ENCODE measurements around the gene NID2. TPM values are rescaled to one million over a fixed set of nuclear protein-coding genes. Genes with fewer than 3 reads are reported as not detected.

NID2 gene
- polyA plus RNA-seq, 1 donor from 2014 or later: 0.73 TPM

DNA sequence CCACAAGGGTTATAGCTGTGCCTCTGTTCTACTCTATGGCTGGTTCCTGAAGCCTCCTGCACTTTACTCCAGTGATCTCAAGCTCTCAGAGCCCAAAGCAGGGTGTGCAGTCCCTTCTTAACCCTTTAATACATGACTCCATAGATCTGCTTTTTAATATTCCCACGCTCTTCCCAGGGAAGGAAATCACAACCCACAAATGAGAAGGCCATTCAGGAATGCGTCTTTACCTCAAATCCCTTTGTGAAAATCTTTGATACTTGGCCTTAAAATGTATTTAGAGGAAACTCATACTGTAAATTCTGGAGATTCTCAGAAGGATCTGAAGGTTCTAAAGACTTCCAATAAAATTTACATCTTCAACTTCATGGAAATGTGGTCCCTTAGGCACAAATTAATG lies 17.0 kb downstream of the NID2 start:
- no peak overlapping the region for H3K4me3 Mint-ChIP-seq
- H3K9me3 Mint-ChIP-seq: no peaks in the 10 kb centered on the region
- peaks cover 6% of the 10 kb centered on the region for H3K27me3 Mint-ChIP-seq
- H3K4me1 Mint-ChIP-seq: no peaks in the 10 kb centered on the region
- H3K27ac Mint-ChIP-seq: no peak overlapping the region
- peaks cover 4% of the 10 kb centered on the region for H3K36me3 Mint-ChIP-seq

GRCh38 chr14:52051251-52051650 lies 17.6 kb downstream of the NID2 start:
- no peak overlapping the region for H3K4me3 Mint-ChIP-seq
- H3K36me3 Mint-ChIP-seq: peaks cover 4% of the 10 kb centered on the region
- no peak overlapping the region for H3K27ac Mint-ChIP-seq
- peaks cover 9% of the 10 kb centered on the region for H3K27me3 Mint-ChIP-seq
- no peaks in the 10 kb centered on the region for H3K4me1 Mint-ChIP-seq
- H3K9me3 Mint-ChIP-seq: no peaks in the 10 kb centered on the region

DNA sequence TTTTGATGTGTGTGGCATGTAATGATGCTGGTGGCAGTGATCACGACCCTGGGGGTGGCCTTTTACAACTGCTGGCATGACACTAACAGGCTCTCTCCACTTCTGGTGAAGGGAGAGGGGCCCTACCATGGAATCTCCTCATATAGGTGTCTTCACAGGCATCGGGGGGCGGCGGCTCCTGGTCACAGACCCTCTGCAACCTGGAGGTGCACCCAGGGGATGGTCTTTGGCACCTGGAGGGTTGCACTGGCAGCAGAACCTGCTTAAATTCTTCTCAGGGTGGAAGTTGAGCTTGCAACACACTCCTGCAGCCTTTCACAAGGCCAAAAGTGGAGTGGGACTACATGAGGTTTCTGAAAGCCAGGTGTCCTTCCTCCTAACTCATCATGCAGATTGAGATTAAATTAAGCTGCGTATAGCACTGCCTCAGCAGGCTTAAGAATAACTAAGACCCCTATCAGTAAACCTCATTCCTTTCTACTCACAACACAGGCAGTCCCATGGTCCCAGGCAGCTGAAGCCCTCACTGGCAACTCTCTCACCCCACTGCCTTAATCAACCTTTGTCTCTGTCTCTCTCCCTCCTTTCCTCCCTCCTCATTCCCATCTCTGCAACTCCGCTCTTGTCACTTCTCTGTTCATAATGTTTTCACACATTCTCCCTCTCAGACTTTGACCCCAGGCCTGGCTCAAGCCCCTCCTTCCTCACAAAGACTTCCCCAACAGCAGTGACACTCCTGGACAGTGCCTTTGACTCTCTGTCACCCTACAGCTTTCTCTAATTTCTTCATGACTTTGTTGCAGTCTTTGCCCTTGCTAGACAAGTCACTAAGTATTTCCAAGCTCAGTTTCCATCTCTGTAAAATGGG lies 18.9 kb downstream of the NID2 start:
- H3K27me3 Mint-ChIP-seq: peaks cover 8% of the 10 kb centered on the region

DNA sequence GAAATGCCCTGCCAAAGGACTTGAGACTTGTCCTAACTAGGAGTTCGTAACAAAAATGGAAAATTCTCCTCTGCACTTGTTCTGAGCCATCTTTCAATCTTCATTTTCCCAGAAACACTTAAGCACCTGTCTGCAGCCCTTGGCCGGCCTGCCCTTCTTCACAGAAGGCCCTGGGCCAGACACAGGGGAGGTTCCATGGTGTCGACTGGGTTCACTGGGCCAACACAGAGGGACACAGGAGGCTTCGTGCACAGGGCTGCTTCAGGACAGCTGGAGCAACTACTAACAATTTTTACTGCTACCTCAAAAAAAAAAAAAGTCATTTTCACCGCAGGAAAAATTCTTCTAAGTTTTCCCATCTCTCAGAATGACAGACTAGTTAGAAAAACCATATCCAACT lies 19.6 kb downstream of the NID2 start:
- Mint-ChIP-seq H3K36me3 (peaks cover 4% of the 10 kb centered on the region), H3K9me3 (no peaks in the 10 kb centered on the region), H3K27ac (no peak overlapping the region), H3K4me3 (no peak overlapping the region), H3K4me1 (peaks cover 0 to 6% (median 0%) of the 10 kb centered on the region in 3 donors), H3K27me3 (peaks cover 8% of the 10 kb centered on the region)

More for the DNA sequence above, 18.9 kb downstream of the NID2 start:
- Mint-ChIP-seq H3K4me3 (no peak overlapping the region), H3K4me1 (peaks cover 0 to 6% (median 0%) of the 10 kb centered on the region in 3 donors), H3K9me3 (no peaks in the 10 kb centered on the region), H3K36me3 (peaks cover 4% of the 10 kb centered on the region), H3K27ac (no peak overlapping the region)

GRCh38 chr14:52048641-52049204 lies 20.1 kb downstream of the NID2 start:
- Mint-ChIP-seq H3K4me1 (peaks cover 0 to 6% (median 1%) of the 10 kb centered on the region in 3 donors), H3K27me3 (peaks cover 11% of the 10 kb centered on the region), H3K4me3 (no peak overlapping the region), H3K9me3 (no peaks in the 10 kb centered on the region), H3K27ac (no peak overlapping the region), H3K36me3 (peaks cover 4% of the 10 kb centered on the region)

- Mint-ChIP-seq H3K36me3 (peaks cover 4% of the 10 kb centered on the region), H3K4me1 (peaks cover 0 to 7% (median 4%) of the 10 kb centered on the region in 3 donors), H3K27me3 (peaks cover 12% of the 10 kb centered on the region), H3K9me3 (no peaks in the 10 kb centered on the region), H3K4me3 (no peak overlapping the region), H3K27ac (no peak overlapping the region)
Observed at GRCh38 chr14:52048116-52048515, 20.7 kb downstream of the NID2 start.

GRCh38 chr14:52046376-52046917 lies 22.4 kb downstream of the NID2 start:
- Mint-ChIP-seq H3K27ac (no peak overlapping the region), H3K4me1 (peaks cover 0 to 11% (median 6%) of the 10 kb centered on the region in 3 donors), H3K27me3 (peaks cover 14% of the 10 kb centered on the region), H3K9me3 (no peaks in the 10 kb centered on the region), H3K4me3 (no peak overlapping the region), H3K36me3 (peaks cover 4% of the 10 kb centered on the region)

DNA sequence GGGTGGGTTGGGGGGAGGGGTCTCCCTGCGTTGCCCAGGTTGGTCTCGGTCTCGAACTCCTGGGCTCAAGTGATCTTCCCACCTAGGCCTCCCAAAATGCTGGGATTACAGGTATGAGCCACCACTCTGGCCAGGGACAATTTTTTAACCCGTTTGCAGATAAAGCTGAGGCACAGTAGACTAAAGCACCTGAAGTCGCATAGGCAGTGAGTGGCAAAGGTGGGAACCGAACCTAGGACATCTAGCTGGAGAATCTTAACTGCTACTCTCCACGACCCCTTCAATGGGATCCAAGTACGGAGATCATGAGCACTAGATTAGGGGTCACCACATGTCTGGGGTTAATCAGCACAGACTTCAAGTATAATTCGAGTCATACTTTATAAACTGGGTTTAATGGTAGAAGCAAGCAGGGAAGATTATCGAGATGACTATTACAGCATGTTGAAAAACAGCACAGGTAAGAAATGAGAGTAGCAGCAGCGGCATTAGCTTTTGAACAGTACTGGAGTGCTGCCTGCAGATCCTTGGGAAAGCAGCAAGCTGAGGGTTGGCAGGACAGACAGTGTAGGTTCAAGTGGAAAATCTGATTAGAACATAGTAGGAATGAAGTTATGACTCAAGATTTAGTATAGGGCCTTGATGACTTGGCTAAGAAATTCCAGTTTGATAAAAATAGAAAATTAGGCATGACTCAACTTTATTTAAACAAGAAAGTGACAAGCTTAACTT lies 23.9 kb downstream of the NID2 start:
- Mint-ChIP-seq H3K36me3 (peaks cover 4% of the 10 kb centered on the region), H3K4me3 (no peak overlapping the region), H3K9me3 (no peaks in the 10 kb centered on the region)

GRCh38 chr14:52043690-52044089 lies 25.2 kb downstream of the NID2 start:
- no peak overlapping the region for H3K4me3 Mint-ChIP-seq
- H3K9me3 Mint-ChIP-seq: no peaks in the 10 kb centered on the region
- peaks cover 15% of the 10 kb centered on the region for H3K27me3 Mint-ChIP-seq
- peaks cover 4% of the 10 kb centered on the region for H3K36me3 Mint-ChIP-seq
- no peak overlapping the region for H3K27ac Mint-ChIP-seq
- peaks cover 0 to 11% (median 6%) of the 10 kb centered on the region in 3 donors for H3K4me1 Mint-ChIP-seq

More for the DNA sequence above, 23.9 kb downstream of the NID2 start:
- H3K27me3 Mint-ChIP-seq: peaks cover 14% of the 10 kb centered on the region
- H3K27ac Mint-ChIP-seq: no peak overlapping the region
- peaks cover 0 to 11% (median 6%) of the 10 kb centered on the region in 3 donors for H3K4me1 Mint-ChIP-seq

- no peaks in the 10 kb centered on the region for H3K9me3 Mint-ChIP-seq
- peaks cover 20% of the 10 kb centered on the region for H3K27me3 Mint-ChIP-seq
- peaks cover 4% of the 10 kb centered on the region for H3K36me3 Mint-ChIP-seq
- H3K27ac Mint-ChIP-seq: no peak overlapping the region
- H3K4me1 Mint-ChIP-seq: peaks cover 0 to 11% (median 6%) of the 10 kb centered on the region in 3 donors
- no peak overlapping the region for H3K4me3 Mint-ChIP-seq
Observed at GRCh38 chr14:52042371-52043289, 26.2 kb downstream of the NID2 start.

GRCh38 chr14:52040598-52040997 lies 28.3 kb downstream of the NID2 start:
- Mint-ChIP-seq H3K36me3 (no peaks in the 10 kb centered on the region), H3K4me3 (no peak overlapping the region), H3K27me3 (peaks cover 19% of the 10 kb centered on the region), H3K9me3 (peaks cover 3 to 12% (median 10%) of the 10 kb centered on the region in 3 donors), H3K27ac (no peak overlapping the region), H3K4me1 (peaks cover 0 to 8% (median 6%) of the 10 kb centered on the region in 3 donors)

DNA sequence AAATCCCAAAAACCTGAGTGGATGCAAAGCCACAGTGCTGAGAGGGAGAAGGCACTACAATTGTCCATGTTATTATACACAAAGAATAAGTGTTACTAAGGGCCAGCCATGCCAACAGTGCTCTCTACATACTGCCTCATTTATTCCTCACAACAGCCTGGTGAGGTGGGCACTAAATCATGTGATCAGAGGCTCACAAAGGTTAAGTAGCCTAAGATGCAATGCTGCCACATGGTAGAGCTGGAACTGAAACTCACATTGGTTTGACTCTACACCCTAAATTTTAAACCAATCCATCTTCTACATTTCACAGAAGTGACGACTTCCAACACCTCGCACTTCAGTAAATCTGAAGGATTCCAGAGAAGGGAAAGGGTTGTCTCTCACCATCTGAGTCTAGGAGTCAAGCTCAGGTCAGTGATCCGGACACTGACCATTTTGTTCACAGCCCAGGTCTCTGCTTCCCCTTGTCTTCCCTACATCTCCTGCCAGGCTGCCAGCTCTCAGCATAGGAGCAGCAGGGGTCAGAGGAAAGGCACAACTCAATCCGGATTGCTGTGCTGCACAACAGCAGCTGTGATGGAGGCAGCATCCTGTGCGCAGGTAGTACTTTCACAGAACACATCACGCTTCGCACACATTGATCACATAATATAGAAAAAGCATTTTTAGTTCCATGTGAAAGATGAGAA lies 29.6 kb downstream of the NID2 start:
- Mint-ChIP-seq H3K9me3 (peaks cover 3 to 15% (median 10%) of the 10 kb centered on the region in 3 donors), H3K4me1 (peaks cover 0 to 6% (median 5%) of the 10 kb centered on the region in 3 donors), H3K27me3 (peaks cover 24% of the 10 kb centered on the region), H3K27ac (no peak overlapping the region), H3K4me3 (no peak overlapping the region), H3K36me3 (no peaks in the 10 kb centered on the region)

GRCh38 chr14:52033101-52033642 lies 35.7 kb downstream of the NID2 start:
- Mint-ChIP-seq H3K4me3 (no peak overlapping the region), H3K36me3 (no peaks in the 10 kb centered on the region), H3K27me3 (peaks cover 17% of the 10 kb centered on the region), H3K27ac (no peak overlapping the region), H3K4me1 (no peaks in the 10 kb centered on the region), H3K9me3 (peaks cover 3 to 18% (median 10%) of the 10 kb centered on the region in 3 donors)

All from IgD-negative memory B cell (primary cell).